Measurements from ENCODE around the gene AP1G2.
"Not testable (repeated sequence)": the region's sequence is repeated elsewhere in the genome, so short reads cannot be mapped to it uniquely, and the experiment has no call there.

The AP1G2 gene, protein sequence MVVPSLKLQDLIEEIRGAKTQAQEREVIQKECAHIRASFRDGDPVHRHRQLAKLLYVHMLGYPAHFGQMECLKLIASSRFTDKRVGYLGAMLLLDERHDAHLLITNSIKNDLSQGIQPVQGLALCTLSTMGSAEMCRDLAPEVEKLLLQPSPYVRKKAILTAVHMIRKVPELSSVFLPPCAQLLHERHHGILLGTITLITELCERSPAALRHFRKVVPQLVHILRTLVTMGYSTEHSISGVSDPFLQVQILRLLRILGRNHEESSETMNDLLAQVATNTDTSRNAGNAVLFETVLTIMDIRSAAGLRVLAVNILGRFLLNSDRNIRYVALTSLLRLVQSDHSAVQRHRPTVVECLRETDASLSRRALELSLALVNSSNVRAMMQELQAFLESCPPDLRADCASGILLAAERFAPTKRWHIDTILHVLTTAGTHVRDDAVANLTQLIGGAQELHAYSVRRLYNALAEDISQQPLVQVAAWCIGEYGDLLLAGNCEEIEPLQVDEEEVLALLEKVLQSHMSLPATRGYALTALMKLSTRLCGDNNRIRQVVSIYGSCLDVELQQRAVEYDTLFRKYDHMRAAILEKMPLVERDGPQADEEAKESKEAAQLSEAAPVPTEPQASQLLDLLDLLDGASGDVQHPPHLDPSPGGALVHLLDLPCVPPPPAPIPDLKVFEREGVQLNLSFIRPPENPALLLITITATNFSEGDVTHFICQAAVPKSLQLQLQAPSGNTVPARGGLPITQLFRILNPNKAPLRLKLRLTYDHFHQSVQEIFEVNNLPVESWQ

DNA sequence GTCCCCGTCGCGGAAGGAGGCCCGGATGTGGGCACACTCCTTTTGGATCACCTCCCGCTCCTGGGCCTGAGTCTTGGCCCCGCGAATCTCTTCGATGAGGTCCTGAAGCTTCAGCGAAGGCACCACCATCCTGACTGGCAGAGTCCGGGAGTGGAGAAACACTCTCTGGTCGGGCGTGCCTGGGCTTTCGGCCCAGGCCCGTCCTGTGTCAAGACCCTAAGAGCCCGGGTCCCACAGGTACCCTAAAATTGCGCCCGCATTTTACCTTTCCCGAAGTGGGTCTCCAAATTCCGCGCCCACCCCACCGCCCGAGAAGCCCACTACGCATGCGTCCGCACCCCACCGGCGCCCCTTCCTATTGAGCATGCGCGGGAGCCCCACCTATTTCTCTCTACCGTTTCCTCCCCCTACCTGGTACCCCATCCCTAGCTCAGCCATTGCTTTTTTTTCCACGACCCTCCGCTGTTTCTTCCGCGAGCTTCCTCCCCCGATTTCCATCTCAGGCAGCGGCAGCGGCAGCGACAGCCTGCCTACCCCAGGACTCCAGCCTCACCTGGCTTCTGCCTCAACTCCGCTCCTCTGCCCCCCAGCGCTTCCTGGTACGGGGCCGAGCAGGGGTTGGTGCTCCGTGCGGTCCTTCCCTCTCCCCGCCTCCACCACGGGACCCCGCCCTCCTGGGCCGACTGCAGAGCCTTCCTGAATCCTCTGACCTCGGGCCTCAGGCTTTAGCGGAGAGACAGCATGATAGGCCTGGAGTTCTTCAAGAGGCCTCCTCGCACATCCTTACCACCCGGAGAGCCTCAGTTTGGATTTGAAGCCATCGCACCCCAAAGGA is at the start of gene AP1G2:
Gene AP1G2, minus strand, starts transcription at position 606 of the 835 bp plus-strand sequence. Its CDS starts 477 bp downstream, at position 129.
- DNase-seq, result peak; percentile 92

DNA sequence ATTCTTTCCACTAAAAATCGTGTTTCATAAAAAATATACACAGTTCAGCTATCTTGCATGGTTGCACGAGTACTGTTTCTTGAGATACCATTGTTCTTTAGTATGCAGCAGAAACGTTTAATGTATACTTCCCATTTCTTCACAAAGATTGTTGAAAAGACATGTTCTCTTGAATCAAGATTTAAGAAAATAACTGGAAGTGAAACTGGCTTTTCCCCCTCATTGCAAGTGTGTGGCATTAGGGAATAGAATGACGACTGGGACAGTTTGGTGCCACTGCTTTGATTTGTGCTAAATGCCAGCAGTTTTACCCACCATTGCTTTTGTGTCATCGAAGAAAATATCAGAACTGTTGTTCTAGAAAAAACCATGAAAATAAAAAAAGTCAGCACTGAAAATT is 48.3 kb upstream of the AP1G2 start:
- no peak for DNase-seq

DNA sequence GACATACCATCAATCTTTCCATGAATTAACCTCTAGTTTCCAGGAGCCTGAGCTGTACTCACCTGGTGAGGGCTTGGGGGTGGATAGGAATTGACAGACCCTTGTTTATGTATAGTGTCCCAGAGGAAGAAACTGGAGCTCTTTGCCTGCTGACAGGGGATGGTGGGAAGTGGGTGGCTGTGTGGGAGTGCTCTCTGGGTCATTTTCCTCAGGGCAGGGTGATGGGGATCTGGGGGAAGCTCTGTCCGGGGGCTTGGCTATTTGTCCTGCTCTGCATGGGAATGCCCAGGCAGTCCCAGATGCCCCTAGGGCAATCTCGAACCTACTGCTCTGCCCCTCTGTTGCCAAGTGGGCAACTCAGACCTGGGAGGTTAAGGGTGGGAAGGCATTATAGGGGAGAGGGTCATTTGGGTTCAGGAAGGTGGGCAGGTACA is 46.8 kb upstream of the AP1G2 start:
- DNase-seq, result no peak

DNA sequence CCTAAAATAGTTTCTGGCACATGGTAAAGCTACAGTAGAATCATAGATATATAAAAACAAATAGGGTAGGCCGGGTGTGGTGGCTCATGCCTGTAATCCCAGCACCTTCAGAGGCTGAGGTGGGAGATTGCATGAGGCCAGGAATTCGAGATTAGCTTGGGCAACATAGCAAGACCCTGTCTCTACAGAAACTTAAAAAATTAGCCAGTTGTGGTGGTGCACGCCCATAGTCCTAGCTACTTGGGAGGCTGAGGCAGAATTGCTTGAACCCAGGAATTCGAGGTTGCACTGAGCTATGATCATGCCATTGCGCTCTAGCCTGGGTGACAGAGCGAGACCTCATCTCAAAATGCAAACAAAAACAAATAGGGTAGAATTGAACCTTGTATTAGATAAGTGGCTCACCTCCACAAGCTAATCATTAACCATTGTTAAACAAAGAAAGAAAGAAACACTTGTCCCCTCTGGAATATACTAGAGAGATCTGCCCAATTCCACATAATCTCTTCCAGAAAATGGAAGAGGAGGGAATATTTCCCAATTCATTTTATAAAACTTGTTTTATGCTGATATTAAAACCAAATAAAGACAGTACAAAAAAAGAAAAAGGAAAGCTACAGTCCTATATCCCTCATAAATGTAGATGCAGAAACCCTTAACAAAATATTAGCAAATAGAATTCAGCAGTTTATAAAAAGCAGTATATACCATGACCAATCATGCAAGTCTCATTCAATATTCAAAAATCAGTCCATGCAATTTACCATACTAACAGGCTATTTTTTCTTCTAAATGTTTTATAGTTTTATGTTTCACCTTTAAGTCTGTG is 45.9 kb upstream of the AP1G2 start:
- DNase-seq, result no peak

DNA sequence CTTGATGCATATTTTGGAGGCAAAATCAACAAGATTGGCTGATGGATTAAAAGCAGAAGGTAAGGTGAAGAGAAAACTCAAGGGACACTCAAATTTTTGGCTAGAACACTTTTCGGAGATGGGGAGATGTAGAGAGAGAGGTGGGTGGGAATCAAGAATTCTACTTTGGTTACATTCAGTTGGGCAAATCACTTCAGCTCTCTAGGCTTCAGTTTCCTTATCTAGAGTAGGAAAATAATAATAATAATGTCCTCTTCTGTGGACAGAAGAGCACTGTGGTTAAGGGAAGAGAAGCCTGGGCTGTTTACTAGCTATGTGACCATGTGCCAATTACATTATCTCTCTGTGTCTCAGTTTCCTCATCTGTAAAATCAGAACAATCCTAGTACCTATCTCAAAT is 45.2 kb upstream of the AP1G2 start:
- no peak for DNase-seq

DNA sequence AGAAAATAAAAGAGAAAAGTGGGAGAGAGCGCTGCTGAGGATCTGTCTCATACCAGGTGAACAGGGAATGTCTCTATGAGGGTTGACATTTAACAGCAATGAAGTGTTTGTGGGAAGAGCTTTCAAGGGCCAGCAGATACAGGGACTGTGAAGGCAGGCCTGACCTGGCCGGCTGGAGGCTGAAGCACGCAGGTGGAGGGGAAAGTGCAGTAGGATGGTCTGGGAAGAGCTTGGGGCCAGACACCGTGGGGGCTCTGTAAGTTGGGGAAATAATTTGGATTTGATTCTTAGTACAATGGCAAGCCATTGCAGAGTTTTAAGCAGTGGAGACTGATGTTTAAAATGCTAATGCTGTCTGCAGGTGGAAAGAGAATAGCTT is 44.8 kb upstream of the AP1G2 start:
- DNase-seq, result no peak

DNA sequence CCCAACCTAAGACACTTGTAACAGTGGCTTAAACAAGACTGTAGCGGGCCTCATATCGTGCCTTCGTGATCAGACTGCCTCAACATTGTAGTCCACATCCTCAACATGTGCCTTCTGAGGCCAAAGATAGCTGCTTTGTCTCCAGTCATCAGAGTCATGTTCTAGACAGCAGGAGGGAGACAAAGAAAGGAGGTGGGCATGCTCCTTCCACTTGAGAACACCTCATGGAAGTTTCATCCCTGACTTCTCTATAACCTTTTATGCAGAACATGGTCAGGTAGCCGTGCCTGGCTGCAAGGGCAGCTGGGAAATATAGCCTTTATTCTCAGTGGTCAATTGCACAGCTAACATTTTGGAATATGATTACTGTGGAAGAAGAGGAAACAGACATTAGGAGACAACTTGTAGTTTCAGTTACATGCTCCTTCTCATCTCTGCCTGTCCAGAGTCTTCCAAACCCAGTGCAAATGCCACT is 43.3 kb upstream of the AP1G2 start:
- no peak for DNase-seq

DNA sequence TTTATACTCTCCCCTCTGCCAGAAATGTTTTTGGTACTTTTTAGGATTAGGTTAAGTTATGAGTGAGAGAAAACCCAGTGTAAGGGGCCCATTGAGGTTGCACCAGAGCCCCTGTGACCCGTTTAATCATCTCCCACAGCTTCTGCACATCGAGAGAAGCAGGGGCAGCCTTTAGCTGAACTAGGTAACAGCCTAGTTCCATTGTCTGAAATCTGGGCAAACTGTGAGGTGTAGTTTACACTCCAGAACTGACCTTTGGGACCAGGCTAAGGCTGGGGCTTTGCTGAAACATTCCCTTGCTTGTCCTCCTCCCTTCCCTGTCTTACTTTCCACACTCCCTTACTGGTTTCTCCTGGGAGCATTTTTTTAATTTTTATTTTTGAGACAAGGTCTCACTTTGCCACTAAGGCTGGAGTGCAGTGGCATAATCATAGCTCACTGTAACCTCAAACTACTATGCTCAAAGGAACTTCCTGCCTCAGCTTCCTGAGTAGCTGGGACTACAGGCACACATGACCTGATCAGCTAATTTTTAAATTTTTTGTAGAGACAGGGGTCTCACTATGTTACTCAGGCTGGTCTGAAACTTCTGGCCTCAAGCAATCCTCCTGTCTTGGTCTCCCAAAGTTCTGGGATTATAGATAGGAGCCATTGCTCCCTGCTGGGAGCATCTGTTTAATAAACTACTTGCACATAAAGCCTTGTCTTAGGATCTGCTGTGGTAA is 42.7 kb upstream of the AP1G2 start:
- no peak for DNase-seq

DNA sequence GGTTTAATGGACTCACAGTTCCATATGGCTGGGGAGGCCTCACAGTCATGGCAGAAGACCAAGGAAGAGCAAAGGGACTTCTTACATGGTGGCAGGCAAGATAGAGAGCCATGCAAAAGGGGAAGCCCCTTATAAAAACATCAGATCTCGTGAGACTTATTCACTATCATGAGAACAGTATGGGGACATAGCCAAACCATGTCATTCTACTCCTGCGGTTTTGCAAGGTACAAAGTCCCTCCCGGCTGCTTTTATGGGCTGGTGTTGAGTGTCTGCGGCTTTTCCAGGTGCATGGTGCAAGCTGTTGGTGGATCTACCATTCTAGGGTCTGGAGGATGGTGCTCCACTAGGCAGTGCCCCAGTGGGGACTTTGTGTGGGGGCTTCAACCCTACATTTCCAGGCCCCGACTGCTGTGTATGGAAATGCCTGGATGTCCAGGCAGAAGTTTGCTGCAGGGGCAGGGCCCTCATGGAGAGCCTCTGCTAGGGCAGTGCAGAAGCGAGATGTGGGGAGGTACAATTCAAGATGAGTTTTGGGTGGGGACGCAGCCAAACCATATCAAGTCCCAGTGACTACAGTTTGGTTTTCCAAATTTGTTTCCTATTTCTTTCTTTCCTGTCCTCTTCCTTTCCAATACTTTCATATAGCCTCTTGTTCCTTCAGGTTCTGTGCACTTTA is 42.0 kb upstream of the AP1G2 start:
- DNase-seq, result not testable (repeated sequence)

DNA sequence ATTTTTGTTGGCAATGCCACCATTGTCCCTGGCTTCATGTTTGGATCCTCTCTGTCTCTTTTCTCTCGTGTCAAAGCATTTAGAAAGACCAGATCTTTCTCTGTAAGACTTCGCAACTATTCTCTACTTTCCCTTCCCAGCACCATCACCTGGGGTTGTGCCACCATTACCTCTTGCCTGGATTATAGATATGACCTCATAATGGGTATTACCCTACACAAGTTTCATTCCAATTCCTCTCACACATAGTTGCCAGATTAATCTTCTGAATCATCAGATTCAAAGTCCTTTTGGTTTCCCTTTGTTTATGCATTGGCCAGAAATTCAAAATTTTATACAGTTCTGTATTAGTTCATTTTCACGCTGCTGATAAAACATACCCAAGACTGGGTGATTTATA is 41.4 kb upstream of the AP1G2 start:
- no peak for DNase-seq

DNA sequence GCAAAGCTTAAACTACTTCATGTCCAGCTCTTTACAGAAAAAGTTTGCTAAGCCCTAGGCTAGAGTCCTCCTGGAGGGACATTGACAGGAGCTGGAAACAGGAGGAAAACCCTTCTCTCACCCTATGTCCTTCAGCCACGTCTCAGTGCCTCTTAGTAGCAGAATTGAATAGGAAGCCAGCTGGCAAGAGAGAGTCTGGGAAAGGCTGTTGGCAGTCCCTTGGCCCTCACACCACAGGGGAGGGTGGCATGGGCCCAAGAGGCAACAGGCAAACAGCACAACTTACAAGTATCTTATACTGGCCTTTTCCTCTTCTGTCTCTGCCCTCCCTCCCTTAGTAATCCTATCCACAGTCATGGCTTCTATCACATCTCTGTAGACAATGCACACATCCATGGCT is 40.9 kb upstream of the AP1G2 start:
- no peak for DNase-seq

DNA sequence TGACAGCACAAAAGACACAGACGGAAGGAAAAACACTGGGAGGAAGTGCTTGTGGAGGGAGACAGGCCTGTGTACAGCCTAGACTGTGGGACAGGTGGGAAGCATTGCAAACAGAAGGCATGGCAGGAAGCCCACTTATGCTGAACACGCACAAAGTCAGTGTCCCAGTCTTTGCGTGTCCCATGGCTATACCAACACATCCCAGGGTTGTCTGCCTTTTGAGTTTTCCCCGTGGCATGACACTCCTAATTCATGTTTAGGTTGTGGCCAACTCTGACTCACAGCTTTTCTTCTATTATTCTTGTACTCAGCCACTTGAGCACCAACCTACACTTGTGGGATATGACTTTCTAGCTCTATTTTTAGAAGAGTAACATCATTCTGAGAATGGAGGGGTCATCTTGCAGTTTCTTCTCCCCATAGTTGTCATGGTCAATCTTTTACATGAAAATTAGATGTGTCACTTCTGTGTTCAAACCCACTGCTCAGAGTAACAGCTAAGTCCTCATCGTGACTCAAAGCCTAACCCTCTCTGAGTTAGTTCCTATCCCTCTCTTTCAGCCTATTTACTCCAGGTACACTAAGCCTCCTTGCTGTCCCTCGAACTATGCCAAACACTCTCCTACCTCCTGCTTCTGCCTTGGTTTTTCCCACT is 38.5 kb upstream of the AP1G2 start:
- no peak for DNase-seq

DNA sequence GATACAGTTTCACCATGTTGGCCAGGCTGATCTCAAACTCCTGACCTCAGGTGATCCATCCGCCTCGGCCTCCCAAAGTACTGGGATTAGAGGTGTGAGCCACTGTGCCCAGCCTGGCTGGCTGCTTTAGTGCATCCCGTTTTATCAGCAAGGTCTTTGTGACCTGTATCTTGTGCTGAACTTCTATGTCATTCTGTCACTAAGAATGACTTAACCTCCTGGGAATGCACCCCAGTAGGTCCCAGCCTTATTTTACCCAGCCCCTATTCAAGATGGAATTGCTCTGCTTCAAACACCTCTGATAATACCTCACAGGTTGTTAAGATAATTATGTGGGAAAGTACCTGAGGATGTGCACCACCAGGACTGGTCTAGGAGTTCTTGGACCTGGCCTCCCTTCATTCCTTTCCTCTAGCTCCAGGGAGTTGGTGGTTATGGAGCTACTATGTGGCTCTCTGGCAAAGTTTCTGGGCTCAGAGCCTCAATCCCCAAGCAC is 37.1 kb upstream of the AP1G2 start:
- DNase-seq, result no peak

DNA sequence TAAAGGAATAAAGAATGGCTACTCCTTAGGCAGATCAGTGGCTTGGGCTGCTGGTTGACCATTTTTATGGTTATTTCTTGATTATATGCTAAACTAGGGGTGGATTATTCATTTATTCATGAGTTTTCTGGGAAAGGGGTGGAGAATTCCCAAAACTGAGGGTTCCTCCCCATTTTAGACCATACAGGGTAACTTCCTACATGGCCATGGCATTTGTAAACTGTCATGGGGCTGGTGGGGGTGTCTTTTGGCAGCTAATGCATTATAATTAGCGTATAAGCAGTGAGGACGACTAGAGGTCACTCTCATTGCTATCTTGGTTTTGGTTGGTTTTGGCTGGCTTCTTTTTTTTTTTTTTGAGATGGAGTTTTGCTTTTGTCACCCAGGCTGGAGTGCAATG is 36.6 kb upstream of the AP1G2 start:
- no peak for DNase-seq

DNA sequence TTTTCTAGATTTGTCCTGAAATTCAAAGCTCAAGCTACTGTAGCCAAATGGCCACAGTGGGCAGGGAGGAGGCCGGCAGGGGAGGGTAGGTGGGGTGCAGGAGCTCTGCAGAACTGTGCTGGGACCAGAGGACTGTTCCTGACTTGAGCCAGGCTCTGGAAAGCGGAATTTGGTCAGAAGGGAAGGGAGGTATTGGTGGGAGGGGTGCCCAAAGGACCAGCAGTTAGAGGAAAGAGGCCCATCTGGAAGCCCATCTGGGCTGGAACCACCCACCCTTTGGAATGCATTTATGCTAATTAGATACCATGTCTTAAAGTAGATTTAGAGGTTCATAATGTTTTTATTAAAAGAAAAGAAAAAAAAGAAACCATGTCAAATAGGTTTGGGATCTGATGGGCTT is 35.5 kb upstream of the AP1G2 start:
- DNase-seq, result no peak

DNA sequence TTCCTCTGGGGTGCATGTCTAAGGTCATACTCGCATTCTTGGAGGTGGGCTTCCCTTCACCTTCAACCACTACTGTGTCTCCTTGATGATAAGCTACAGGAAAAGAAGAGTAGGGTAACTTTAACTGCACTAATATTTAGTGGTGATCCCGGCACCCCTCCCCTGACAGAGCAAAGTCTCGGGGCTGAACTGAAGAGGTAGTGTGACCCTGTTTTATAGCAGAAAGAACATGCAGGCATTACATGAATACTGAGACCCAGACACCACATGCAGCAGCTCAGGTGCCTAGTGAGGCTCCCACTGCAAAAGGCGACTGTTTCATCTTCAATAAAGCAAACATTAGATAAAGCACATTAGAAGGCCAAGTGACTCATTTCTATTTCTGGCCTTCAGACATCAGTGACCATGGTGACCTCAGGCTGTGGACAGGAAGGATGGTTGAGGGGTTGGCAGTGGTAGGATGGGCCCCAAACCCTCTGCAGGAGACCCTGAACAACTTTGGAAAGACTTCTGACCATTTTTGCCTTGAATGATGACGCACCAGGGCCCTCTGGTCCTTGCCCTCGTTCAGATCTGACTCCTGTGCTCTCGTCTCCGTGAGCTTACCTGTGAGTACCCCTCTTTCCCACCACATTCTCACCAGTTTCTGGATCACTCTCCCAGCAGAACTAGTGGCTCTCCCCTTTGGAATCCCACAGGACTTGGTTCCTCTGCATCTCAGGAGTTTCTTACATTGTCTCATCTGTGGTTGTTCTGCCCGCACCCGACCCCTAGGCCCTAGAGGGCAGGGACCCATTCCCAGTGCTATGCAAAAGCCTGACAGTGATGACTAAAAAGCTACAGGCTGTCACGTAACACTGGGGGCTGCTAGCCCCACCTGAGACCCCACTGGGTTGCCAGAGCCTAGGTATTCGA is 34.8 kb upstream of the AP1G2 start:
- no peak for DNase-seq

DNA sequence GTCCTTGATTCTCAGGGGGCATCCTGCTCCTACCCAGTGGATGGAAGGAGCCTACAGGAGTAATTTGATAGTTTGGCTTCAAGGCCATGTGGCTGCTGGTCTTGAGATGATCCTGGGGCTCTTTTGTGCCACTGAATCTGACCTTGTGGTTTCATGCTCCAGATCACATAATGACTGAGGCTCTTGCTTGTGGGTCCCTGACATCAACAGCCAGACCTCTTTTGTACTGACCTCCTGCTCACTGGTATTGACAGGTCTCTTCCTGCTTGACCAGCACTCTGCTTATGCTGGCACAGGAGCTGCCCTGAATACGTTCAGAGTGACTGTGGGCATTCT is 34.2 kb upstream of the AP1G2 start:
- DNase-seq, result no peak

DNA sequence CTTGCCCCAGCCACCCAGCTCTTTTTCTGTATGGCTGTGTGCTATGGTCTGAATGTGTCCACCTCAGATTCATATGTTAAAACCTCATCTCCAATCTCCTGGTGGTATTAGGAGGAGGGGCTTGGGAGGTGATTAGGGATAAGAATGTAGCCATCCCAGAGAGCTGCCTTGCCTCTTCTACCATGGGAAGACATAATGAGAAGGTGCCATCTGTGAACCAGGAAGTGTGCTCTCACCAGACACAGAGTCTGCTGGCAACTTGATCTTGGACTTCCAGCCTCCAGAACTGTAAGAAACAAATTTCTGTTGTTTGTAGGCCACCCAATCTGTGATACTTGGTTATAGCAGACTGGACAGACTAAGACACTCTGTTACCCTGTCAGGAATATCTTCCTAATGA is 33.8 kb upstream of the AP1G2 start:
- DNase-seq, result no peak

DNA sequence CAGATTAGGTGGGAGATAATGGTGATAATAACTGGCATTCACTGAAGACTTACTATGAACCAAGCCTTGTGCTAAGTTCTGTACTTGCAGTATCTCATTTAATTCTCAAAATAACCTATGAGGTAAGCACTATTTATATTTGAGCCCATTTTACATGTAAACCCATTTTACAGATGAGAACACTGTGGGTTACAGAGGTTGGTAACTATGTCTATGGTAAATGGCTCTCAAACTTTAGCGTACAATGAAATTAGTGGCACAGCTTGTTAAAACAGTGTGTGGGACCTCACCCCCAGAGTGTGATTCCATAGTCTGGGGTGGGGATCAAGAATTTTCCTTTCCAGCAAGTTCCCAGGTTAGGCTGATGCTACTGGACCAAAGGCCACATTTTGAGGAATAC is 33.2 kb upstream of the AP1G2 start:
- DNase-seq, result no peak

Data from hematopoietic multipotent progenitor cell treated with erythropoietin and hydrocortisone succinate and interleukin-3 and kit ligand, for 8 days (in vitro differentiated cells).